ENCODE results near the gene CCNK.

Gene CCNK

GRCh38 chr14:99554757-99555531, 73.7 kb downstream of the CCNK start:
- ATAC-seq, result no peak
- TF ChIP-seq ZFP3 (CRISPR knock-in tag; IDR thresholded peaks at IDR 0.05), result no peak
- no peak for TF ChIP-seq ZC3H10 (CRISPR knock-in tag; IDR thresholded peaks at IDR 0.05)
- TF ChIP-seq ZNF70 (CRISPR knock-in tag; IDR thresholded peaks at IDR 0.05), result no peak
- no peak for TF ChIP-seq PPARA (CRISPR knock-in tag; IDR thresholded peaks at IDR 0.05; ENCODE audit: borderline replicate concordance)
- TF ChIP-seq ZNF8 (CRISPR knock-in tag; IDR thresholded peaks at IDR 0.05), result no peak
- no peak for TF ChIP-seq ESRRG (CRISPR knock-in tag; IDR thresholded peaks at IDR 0.05)
- no peak for TF ChIP-seq BACH2 (CRISPR knock-in tag; IDR thresholded peaks at IDR 0.05; ENCODE audit: borderline replicate concordance)
- TF ChIP-seq CSDC2 (CRISPR knock-in tag; IDR thresholded peaks at IDR 0.05), result no peak
- no peak for TF ChIP-seq POU6F1 (CRISPR knock-in tag; IDR thresholded peaks at IDR 0.05; ENCODE audit: borderline replicate concordance, low read depth)
- no peak for TF ChIP-seq CSRNP3 (CRISPR knock-in tag; IDR thresholded peaks at IDR 0.05)

GRCh38 chr14:99556134-99556791, 75.1 kb downstream of the CCNK start:
- no peak for ATAC-seq
- TF ChIP-seq CSRNP3 (CRISPR knock-in tag; IDR thresholded peaks at IDR 0.05) (no peak), SNAI2 (CRISPR knock-in tag; IDR thresholded peaks at IDR 0.05) (no peak), ARNTL (CRISPR knock-in tag; IDR thresholded peaks at IDR 0.05; ENCODE audit: borderline replicate concordance, low read depth) (no peak), ZNF565 (CRISPR knock-in tag; conservative IDR thresholded peaks at IDR 0.05; ENCODE audit: low read depth) (no peak), ZFP30 (CRISPR knock-in tag; IDR thresholded peaks at IDR 0.05) (no peak)

DNA sequence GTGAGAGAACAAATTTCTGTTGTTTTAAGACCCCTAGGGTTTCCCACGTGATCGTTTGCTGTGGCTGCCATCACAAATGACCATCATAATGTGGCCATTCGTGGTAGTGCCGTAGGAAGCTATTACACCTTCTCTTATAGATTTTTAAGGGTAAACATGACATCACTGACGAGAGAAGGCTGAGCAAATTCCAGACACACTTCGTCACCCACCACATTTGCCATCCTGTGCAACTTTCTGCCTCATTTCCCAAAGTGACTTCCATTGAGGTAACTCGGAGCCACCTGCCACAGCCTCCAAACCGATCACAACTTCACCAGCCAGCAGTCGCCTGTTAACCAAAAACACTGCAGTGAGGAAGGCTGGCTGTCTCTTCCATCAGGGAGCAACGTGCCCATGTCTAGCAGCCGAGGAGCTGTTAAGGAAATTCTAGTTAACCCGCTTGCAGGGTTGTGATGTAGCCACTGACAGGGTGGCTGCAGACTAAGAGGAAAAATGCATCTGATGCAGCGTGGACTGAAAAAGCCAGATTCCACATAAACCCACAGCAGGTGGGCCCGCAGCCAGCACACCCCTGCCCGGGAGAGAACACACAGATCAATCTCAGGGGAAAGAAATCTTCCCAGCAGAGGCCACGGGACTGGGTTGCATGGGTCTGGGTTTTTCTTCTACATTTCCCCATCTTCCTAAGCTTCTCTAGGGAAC, 78.2 kb downstream of the CCNK start:
- no peak for ATAC-seq
- no peak for TF ChIP-seq TOX (CRISPR knock-in tag; IDR thresholded peaks at IDR 0.05; ENCODE audit: borderline replicate concordance)
- TF ChIP-seq ZC3H10 (CRISPR knock-in tag; IDR thresholded peaks at IDR 0.05), result no peak
- no peak for TF ChIP-seq GLIS3 (CRISPR knock-in tag; IDR thresholded peaks at IDR 0.05)
- TF ChIP-seq ZNF70 (CRISPR knock-in tag; IDR thresholded peaks at IDR 0.05), result no peak
- no peak for TF ChIP-seq CSDC2 (CRISPR knock-in tag; IDR thresholded peaks at IDR 0.05)
- no peak for TF ChIP-seq CSRNP3 (CRISPR knock-in tag; IDR thresholded peaks at IDR 0.05)
- TF ChIP-seq, protein P1, sequence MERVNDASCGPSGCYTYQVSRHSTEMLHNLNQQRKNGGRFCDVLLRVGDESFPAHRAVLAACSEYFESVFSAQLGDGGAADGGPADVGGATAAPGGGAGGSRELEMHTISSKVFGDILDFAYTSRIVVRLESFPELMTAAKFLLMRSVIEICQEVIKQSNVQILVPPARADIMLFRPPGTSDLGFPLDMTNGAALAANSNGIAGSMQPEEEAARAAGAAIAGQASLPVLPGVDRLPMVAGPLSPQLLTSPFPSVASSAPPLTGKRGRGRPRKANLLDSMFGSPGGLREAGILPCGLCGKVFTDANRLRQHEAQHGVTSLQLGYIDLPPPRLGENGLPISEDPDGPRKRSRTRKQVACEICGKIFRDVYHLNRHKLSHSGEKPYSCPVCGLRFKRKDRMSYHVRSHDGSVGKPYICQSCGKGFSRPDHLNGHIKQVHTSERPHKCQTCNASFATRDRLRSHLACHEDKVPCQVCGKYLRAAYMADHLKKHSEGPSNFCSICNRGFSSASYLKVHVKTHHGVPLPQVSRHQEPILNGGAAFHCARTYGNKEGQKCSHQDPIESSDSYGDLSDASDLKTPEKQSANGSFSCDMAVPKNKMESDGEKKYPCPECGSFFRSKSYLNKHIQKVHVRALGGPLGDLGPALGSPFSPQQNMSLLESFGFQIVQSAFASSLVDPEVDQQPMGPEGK (CRISPR knock-in tag; IDR thresholded peaks at IDR 0.05; ENCODE audit: borderline replicate concordance), result no peak
- no peak for TF ChIP-seq PPARA (CRISPR knock-in tag; IDR thresholded peaks at IDR 0.05; ENCODE audit: borderline replicate concordance)
- no peak for TF ChIP-seq TCF4 (CRISPR knock-in tag; IDR thresholded peaks at IDR 0.05; ENCODE audit: borderline replicate concordance)
- no peak for TF ChIP-seq TSHZ2 (CRISPR knock-in tag; IDR thresholded peaks at IDR 0.05)
- TF ChIP-seq ISL1 (CRISPR knock-in tag; IDR thresholded peaks at IDR 0.05), result no peak
- TF ChIP-seq ARNTL (CRISPR knock-in tag; IDR thresholded peaks at IDR 0.05; ENCODE audit: borderline replicate concordance, low read depth), result no peak
- TF ChIP-seq RARB (CRISPR knock-in tag; IDR thresholded peaks at IDR 0.05), result no peak
- no peak for TF ChIP-seq POU6F1 (CRISPR knock-in tag; IDR thresholded peaks at IDR 0.05; ENCODE audit: borderline replicate concordance, low read depth)

Measured in SK-N-SH treated with all-trans-retinoic acid at 6 μM for 48 hours (cell line).